HAP-1 (cell line): Measurements from ENCODE around the gene BMPR2.
A peak's percentile ranks its signal among the peaks of the same experiment; 100 is the strongest.
"Not testable (repeated sequence)": the region's sequence is repeated elsewhere in the genome, so short reads cannot be mapped to it uniquely, and the experiment has no call there.

Experiments
- DNase-seq, 2 experiments: peaks; one replicate each; pipeline ENCODE4 v3.0.0-alpha.2; 2016 to 2020; ENCODE audit warnings: low spot score in 2 of 2
- H3K27me3 ChIP-seq: fragments of 250-450 bp; sonication (Bioruptor Pico); 2 replicates; pipeline ENCODE4 v1.5.1; 2020; ENCODE audit warnings: low read depth, mild to moderate bottlenecking, moderate library complexity
- H3K36me3 ChIP-seq: fragments of 250-450 bp; sonication (Bioruptor Pico); replicated peaks from 2 replicates; pipeline ENCODE4 v1.5.1; 2020; ENCODE audit warnings: mild to moderate bottlenecking
- H3K4me1 ChIP-seq: fragments of 250-450 bp; sonication (Bioruptor Pico); 2 replicates; pipeline ENCODE4 v1.5.1; 2020; ENCODE audit warnings: mild to moderate bottlenecking
- H3K4me3 ChIP-seq: fragments of 250-450 bp; sonication (Bioruptor Pico); 2 replicates; pipeline ENCODE4 v1.5.1; 2020; ENCODE audit warnings: mild to moderate bottlenecking, moderate library complexity
- H3K9me3 ChIP-seq: fragments of 250-450 bp; sonication (Bioruptor Pico); 2 replicates; pipeline ENCODE4 v1.5.1; 2020; ENCODE audit warnings: mild to moderate bottlenecking, moderate library complexity
- in situ Hi-C: fragments of 300-500 bp; cut with MboI; formaldehyde crosslinking; loops from 3 replicates; pipeline ENCODE4 v1.14.3; 2020; ENCODE audit warnings: low sequenced_read_pairs, inconsistent platforms, mixed read lengths

BMPR2 gene

DNA sequence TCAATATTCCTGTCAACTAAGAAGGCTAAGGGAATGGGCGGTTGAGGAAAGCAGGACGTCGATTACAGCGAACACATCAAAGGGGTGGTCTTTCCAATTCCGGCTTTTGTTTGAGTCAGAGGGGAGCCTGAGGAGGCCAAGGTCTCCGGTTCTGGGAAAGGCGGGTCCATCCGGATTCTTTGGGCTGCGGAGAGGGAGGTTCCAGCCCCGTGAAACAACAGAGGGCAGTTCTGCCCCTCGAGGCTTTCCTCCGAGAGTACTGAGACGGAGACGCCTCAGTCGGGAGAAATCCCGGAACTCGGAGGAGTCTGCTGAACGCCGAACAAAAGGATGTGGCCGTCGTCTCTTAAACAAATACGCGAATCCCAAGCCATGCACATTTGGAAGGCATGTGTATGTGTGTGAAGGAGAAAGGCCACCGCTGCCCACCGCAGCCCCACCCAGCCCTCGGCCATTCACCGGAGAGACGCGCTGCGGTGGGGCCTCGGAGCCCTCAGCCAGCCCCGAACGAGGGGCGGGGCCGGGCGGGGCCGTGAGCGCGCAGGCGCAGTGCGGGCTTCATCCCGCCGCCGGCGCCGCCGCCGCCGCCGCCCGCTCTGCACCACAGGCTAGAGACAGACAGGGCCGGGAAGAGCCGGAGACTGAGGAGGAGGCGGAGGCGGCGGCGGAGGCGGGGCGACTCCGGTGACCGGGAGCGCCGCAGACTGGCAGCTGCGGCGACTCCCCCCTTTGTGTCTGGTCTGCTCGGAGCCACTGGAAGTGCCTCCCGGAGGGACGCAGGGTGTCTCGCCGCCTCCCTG lies at the start of gene BMPR2:
Gene BMPR2 (plus strand): TSS at position 719 of the 800 bp plus-strand sequence. CDS start 1,148 bp downstream, outside the sequence.
- no peaks in the 10 kb centered on the region for H3K27me3 ChIP-seq
- peak within 1 kb of the TSS; percentile 95 for H3K4me3 ChIP-seq
- in situ Hi-C loops, result no loop called here
- H3K4me1 ChIP-seq, result no peaks in the 10 kb centered on the region; the same call in none of the 2 replicates
- DNase-seq, result peak; percentile 87 to 92
- no peaks in the 10 kb centered on the region for H3K9me3 ChIP-seq
- H3K36me3 ChIP-seq, result no peaks in the 10 kb centered on the region

DNA sequence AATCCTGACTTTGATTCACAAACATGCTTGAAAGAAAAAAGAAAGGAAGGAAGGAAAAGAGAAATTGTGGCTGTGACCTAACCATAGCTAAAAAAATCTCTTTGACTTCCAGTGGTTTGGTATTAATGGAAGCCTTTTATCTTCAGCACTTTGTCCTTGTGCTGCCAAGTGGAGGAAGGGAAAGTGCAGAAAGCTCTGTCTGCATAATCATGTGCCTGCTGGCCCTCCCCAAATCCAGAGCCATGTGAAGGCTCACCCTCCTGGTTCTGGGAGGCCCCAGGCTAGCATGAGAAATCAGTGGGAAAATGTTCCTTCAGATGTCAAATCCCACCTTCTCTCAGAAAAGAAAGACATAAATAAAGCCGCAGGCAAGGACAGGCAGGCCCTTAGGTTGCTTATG lies 48.3 kb upstream of the BMPR2 start:
- in situ Hi-C loops, result no loop called here
- Histone ChIP-seq H3K4me3 (no peak overlapping the region), H3K9me3 (no peaks in the 10 kb centered on the region), H3K4me1 (no peaks in the 10 kb centered on the region; the same call in 1 of the 2 replicates), H3K27me3 (no peaks in the 10 kb centered on the region), H3K36me3 (no peaks in the 10 kb centered on the region; the same call in none of the 2 replicates)
- no peak for DNase-seq

DNA sequence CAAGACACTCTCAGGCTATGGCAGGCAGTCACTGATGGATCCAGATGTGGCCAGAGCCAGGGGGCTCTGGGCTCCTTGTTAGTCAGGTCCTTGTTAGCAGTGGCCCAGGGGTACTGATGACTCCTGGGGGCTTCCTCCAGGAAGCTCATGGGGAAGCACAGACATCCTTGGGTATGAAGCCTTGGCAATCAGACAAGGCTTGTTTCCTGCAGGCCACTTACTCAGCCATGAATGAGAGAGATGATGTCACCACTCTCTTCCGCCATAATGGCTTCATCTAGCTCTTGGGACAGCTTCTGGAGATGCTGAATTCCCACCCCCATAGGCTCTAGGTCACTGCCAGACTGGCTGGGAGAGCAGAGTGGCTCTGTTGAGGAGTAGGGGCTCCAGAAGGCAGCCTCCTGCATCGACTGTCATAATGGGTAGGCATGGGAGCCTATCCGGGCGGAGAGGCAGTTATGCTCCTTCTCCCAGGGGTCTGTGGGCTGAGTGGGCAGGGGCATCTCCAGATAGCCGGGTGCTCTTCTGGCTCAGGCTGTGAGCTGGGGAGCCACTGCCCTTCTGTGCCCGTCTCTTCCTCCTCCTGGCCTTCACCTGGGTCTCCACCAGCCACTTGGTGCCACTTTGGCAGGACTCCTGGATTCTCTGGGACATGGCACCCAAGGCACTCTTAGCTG lies 40.2 kb upstream of the BMPR2 start:
- Histone ChIP-seq H3K36me3 (no peaks in the 10 kb centered on the region), H3K9me3 (no peaks in the 10 kb centered on the region), H3K4me3 (no peak overlapping the region), H3K27me3 (no peaks in the 10 kb centered on the region), H3K4me1 (no peaks in the 10 kb centered on the region)
- in situ Hi-C loops, result no loop called here
- no peak for DNase-seq

DNA sequence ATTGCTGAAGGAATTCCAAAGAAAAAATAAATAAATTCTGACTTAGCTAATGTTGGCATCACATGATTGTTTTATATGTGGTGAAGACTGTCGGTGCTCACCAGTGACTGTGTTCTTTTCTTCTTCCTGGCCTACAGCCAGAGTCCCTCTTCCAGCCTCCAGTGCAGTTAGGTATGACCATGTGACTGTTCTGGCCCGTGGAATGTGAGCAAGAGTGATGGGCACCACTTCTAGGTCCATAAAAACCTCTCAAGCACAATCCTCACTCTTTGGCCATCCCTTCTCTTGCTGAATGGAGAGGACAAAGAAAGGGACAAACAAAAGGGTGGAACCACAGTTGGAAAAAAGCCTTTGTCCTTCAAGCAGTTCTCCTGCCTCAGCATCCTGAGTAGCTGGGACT lies 39.0 kb upstream of the BMPR2 start:
- Histone ChIP-seq H3K4me3 (no peak overlapping the region), H3K27me3 (no peaks in the 10 kb centered on the region), H3K4me1 (no peaks in the 10 kb centered on the region), H3K36me3 (no peaks in the 10 kb centered on the region), H3K9me3 (no peaks in the 10 kb centered on the region)
- no peak for DNase-seq
- in situ Hi-C loops, result no loop called here

DNA sequence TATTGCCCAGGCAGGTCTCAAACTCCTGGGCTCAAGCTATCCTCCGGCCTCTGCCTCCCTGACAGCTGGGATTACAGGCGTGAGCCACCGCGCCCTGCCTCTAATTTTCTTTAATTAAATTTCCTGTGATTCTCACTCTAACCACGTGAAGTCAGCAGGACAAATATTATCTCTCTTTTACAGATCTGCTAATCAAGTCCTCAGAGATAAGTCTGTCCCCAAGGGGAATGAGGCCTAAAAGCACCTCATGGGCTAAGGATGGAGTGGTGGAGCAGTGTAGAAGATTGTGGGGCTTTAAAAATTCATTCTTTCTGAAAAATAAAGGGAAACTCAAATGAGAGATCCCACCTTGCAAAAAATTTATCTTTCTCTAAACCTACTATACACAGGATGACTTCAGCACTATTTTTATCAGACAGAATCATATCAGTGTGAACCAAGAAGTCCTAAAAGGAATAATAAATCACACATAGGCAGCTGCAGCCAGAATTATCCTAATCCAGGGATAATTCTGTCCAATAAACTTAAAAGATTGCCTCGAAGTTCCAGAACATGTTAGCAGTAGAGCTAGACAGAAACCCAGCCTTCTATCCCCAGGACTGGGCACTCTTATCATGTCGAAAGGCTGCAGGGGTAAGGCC lies 38.3 kb upstream of the BMPR2 start:
- no peak for DNase-seq
- H3K4me3 ChIP-seq, result no peak overlapping the region
- in situ Hi-C loops, result no loop called here
- H3K36me3 ChIP-seq, result no peaks in the 10 kb centered on the region
- H3K9me3 ChIP-seq, result no peaks in the 10 kb centered on the region
- H3K4me1 ChIP-seq, result no peaks in the 10 kb centered on the region
- H3K27me3 ChIP-seq, result no peaks in the 10 kb centered on the region

DNA sequence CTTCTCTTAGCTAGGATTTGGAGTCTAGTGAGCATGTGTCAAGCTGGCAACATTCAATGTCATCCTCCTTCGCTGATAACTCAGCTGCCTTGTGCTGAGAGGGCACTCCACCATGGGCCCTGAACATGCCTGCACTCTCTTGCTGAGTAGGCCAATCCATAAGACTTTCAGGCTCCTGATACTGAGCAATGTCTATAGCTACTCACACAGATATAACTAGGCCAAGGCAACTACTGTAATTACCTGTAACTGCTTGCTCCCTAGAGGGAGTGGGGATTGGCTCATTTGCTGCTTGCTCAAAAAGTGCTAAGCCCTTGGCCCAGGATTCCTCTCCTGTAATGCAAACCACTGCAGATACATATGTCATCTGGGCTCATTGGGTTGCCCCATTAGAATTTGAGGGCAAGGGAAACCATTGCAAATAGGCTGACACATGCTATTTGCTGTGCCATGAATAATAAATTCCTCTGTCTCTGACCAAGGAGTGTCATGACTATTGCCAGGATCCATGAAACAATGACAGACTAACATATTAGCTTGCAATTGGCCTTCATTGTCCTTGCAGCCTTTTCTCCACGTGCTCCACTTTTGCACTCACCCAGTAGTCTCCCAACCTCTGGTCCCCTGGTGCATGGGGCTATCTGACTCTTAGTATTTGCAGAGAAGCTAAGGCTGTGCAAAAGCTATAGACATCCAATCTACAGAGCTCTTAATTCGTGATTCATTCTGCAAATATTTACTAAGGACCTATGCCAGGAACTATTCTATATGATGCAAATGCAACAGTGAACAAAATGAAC lies 36.9 kb upstream of the BMPR2 start:
- in situ Hi-C loops, result no loop called here
- Histone ChIP-seq H3K4me1 (no peaks in the 10 kb centered on the region), H3K36me3 (no peaks in the 10 kb centered on the region), H3K9me3 (no peaks in the 10 kb centered on the region), H3K27me3 (no peaks in the 10 kb centered on the region), H3K4me3 (no peak overlapping the region)
- peak in 1 of 2 experiments; percentile 14 for DNase-seq

DNA sequence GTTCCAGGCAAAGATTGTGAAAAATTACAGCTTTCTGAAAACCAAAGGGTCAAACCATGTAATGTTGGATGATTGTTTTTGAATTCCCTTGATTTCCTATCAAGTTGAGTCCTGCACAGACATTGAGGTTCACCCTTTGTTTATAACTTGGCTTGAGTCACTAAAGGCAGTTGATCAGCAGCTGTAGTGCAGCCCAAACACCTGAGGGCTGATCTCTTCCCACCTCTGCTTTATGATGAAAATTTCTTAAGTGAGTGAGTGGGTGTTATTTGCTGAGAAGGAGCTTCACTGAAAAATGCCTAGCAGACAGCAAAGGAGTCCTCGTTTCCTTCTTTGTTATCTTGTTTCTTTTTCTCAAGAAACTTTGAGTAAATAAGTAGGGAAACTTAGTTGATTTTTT lies 31.9 kb upstream of the BMPR2 start:
- Histone ChIP-seq H3K27me3 (no peaks in the 10 kb centered on the region), H3K4me1 (no peaks in the 10 kb centered on the region), H3K36me3 (no peaks in the 10 kb centered on the region), H3K9me3 (no peaks in the 10 kb centered on the region), H3K4me3 (no peak overlapping the region)
- in situ Hi-C loops, result no loop called here
- DNase-seq, result no peak

DNA sequence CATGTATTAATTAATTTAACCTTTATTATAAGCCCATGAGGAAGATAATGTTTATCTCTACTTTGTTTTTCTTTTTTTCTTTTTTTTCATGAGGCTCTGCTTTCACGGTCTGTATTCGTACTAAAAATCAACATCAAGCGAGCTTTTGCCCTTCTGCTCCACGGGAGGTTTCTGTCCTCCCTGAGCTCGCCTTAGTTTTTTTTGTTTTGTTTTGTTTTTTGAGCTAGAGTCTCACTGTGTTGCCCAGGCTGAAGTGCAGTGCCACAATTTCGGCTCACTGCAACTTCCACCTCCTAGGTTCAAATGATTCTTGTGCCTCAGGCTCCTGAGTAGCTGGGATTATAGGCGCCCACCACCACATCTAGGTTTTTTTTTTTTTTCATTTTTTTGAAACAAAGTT lies 29.9 kb upstream of the BMPR2 start:
- Histone ChIP-seq H3K36me3 (no peaks in the 10 kb centered on the region), H3K27me3 (no peaks in the 10 kb centered on the region), H3K4me3 (no peak overlapping the region), H3K9me3 (no peaks in the 10 kb centered on the region), H3K4me1 (no peaks in the 10 kb centered on the region)
- in situ Hi-C loops, result no loop called here
- no peak for DNase-seq

DNA sequence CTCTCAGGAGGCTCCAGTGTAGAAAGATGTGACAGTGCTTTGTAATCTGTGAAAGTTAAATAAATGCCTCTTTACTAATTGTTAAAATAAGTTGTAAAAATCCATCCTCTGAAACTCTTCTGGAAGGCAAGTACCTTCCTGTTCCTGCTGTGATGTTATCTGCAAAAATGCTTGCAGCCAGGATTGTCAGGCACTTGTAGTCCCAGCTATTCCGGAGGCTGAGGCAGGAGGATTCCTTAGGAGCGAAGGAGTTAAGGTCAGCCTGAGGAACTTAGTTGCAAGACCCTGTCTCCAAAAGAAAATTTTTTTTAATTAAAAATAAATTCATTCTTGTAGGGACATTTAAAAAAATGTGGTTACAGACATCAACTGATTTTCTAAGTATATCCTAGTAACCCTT lies 22.7 kb upstream of the BMPR2 start:
- Histone ChIP-seq H3K4me3 (no peak overlapping the region), H3K27me3 (no peaks in the 10 kb centered on the region), H3K9me3 (no peaks in the 10 kb centered on the region), H3K36me3 (no peaks in the 10 kb centered on the region), H3K4me1 (peaks cover 12% of the 10 kb centered on the region)
- in situ Hi-C loops, result no loop called here
- DNase-seq, result no peak

DNA sequence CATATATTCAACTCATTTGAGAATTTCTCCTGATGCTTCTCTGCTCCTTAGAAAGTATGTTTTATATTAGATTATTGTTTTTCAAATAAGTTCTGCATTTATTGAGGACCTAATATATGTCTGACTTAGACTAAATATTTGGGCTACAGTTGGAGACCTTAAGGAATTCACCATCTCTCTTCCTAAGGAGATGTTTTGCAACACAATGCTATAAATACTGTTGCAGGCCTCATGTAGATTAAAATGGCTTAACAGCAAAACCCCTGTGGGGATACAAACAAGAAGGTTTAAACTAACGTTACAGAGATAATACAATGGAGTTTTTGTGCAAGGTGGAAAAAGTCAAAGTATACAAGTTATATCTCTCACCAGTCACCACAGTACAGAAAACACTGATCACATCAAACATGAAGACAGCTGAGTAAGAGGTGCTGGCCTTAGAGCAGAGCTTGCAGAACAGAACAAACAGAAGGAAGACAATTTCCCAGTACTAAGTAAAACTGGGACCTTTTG lies 20.1 kb upstream of the BMPR2 start:
- DNase-seq, result peak; percentile 8 to 89
- H3K27me3 ChIP-seq, result no peaks in the 10 kb centered on the region
- peaks cover 12% of the 10 kb centered on the region for H3K4me1 ChIP-seq
- H3K4me3 ChIP-seq, result no peak overlapping the region
- no peaks in the 10 kb centered on the region for H3K9me3 ChIP-seq
- no peaks in the 10 kb centered on the region for H3K36me3 ChIP-seq
- in situ Hi-C loops, result no loop called here

DNA sequence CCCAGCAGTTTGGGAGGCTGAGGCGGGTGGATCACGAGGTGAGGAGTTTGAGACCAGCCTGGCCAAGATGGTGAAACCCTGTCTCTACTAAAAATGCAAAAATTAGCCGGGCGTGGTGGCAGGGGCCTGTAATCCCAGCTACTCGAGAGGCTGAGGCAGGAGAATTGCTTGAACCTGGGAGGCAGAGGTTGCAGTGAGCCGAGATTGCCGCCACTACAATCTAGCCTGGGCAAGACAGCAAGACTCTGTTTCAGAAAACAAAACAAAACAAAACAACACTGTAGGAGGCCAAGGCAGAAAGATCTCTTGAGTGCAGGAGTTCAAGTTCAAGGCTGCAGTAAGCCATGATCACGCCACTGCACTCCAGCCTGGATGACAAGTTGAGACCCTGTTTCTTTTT lies 17.2 kb upstream of the BMPR2 start:
- in situ Hi-C loops, H3K36me3 ChIP-seq, H3K9me3 ChIP-seq, H3K27me3 ChIP-seq, DNase-seq, H3K4me3 ChIP-seq: not testable (repeated sequence)
- peaks cover 12% of the 10 kb centered on the region for H3K4me1 ChIP-seq

DNA sequence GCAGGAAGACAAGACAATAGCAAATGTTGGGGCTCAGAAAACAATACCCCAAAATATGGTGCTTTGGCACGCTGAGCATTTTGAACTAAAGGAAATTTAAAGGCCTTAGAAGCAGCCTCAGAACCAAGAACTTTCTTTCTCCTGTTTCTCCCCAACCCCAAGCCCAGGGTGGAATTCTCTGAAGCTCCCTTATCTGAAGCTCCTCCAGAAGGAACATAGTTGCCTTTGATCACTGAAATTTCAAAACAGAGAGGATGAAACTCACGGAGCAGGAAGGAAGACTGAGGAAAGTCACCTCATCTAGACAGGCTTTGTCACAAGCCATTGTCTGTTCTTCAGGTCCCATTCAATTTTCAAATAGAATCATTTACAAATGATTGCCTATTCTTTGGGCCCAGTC lies 15.5 kb upstream of the BMPR2 start:
- in situ Hi-C loops, result no loop called here

DNA sequence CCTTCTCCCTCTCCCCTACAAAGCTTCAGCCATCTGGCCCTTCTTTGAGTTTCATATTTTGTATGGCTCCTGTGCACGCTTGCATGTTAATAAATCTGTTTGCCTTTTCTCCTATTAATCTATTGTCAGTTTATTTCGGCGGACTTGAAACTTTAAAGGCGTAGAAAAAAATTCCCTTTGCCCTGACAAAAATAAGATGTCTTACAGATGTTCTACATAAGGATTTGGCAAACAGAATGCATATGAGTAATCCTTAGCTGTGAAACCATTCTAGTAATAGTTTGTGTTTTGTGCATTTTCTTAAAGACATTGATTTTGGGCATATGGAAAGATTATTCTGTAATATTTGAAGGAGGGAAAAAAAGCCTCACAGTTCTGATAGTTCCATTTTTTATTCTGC lies 15.0 kb upstream of the BMPR2 start:
- Histone ChIP-seq H3K36me3 (no peaks in the 10 kb centered on the region), H3K27me3 (no peaks in the 10 kb centered on the region), H3K9me3 (no peaks in the 10 kb centered on the region), H3K4me3 (no peak overlapping the region), H3K4me1 (peaks cover 5% of the 10 kb centered on the region)
- no peak for DNase-seq
- in situ Hi-C loops, result no loop called here

More for the DNA sequence above, 15.5 kb upstream of the BMPR2 start:
- no peak overlapping the region for H3K4me3 ChIP-seq
- H3K4me1 ChIP-seq, result peaks cover 9% of the 10 kb centered on the region
- no peaks in the 10 kb centered on the region for H3K9me3 ChIP-seq
- DNase-seq, result no peak
- H3K27me3 ChIP-seq, result no peaks in the 10 kb centered on the region
- no peaks in the 10 kb centered on the region for H3K36me3 ChIP-seq
